Urinary bladder (tissue), 4 donors: ENCODE results near the gene FGF1. TPM values are rescaled to one million over a fixed set of nuclear protein-coding genes. Genes with fewer than 3 reads are reported as not detected.

Source experiments
- DNase-seq: peaks from one replicate; pipeline ENCODE4 v3.0.0-alpha.2; 2015; ENCODE audit errors: extremely low spot score
- H3K27ac ChIP-seq: one replicate; pipeline ENCODE4 v1.5.1; 2013; ENCODE audit warnings: low read depth, mild to moderate bottlenecking, moderate library complexity
- H3K36me3 ChIP-seq: one replicate; pipeline ENCODE4 v1.6.1; 2013; ENCODE audit warnings: mild to moderate bottlenecking, moderate library complexity; ENCODE audit not compliant: insufficient read depth
- H3K4me1 ChIP-seq: one replicate; pipeline ENCODE4 v1.6.1; 2013; ENCODE audit warnings: mild to moderate bottlenecking, moderate library complexity; ENCODE audit not compliant: insufficient read depth
- H3K4me3 ChIP-seq: one replicate; pipeline ENCODE4 v1.5.1; 2013; ENCODE audit warnings: low read depth, low read length
- WGBS: extraction: QIAGEN DNeasy Blood & Tissue Kit; methylation state at CpG from one replicate; pipeline ENCODE4 v1.1.7; 2013; 5-methylcytosine and 5-hydroxymethylcytosine counted together
- polyA plus RNA-seq: library from polyadenylated mRNA; stranded (reverse); fragments of 200-250 nt; gene quantifications from one replicate; pipeline ENCODE4 v1.2.3, GENCODE V29; 2013
- total RNA-seq: library from RNA; depleted of rRNA; stranded (reverse); fragments of >200 nt; gene quantifications from one replicate; pipeline ENCODE4 v1.2.3, GENCODE V29; 2014
- donor health status: healthy with polysubstance abuse.
- donor health status: healthy.

Gene FGF1
- total and polyA plus RNA-seq, 2 donors, result 0.58 to 5.1 TPM

- DNase-seq, result no peak
- Histone ChIP-seq H3K27ac (no peak overlapping the region), H3K4me3 (no peak overlapping the region), H3K36me3 (no peaks in the 10 kb centered on the region), H3K4me1 (no peaks in the 10 kb centered on the region)
- 91% methylated on average over 5 of the region's 5 CpGs for WGBS
These were observed 68.3 kb downstream of the FGF1 start for GRCh38 chr5:142617416-142618129.

GRCh38 chr5:142615948-142616347, 69.9 kb downstream of the FGF1 start:
- no peaks in the 10 kb centered on the region for H3K4me1 ChIP-seq
- H3K36me3 ChIP-seq, result no peaks in the 10 kb centered on the region
- H3K4me3 ChIP-seq, result no peak overlapping the region
- WGBS, result 97% methylated on average over 2 of the region's 2 CpGs
- H3K27ac ChIP-seq, result no peak overlapping the region
- DNase-seq, result no peak

GRCh38 chr5:142614054-142614453, 71.8 kb downstream of the FGF1 start:
- no peak for DNase-seq
- H3K4me3 ChIP-seq, result no peak overlapping the region
- H3K27ac ChIP-seq, result no peak overlapping the region
- H3K36me3 ChIP-seq, result no peaks in the 10 kb centered on the region
- no peaks in the 10 kb centered on the region for H3K4me1 ChIP-seq
- 92% methylated on average over 7 of the region's 7 CpGs for WGBS

DNA sequence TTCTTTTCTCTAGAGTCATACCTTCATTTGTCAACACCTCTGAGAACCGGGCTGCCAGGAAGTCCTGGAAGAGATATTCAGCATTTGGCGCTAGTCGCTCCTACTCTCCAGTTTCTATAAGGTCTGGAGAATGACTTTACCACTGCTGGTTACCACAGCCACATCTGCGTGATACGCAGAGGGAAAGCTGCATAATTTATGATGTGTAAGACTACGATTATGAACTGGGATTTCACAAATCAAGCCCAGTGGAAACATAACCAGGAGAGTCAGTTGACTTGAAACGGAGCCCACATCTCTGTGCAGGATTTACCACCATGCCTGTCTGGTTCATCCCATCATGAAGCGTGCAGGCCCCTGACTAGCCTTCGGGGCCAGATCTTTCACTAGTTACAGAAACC, 72.6 kb downstream of the FGF1 start:
- 53% methylated on average over 9 of the region's 9 CpGs for WGBS
- H3K4me1 ChIP-seq, result no peaks in the 10 kb centered on the region
- DNase-seq, result no peak
- H3K4me3 ChIP-seq, result no peak overlapping the region
- H3K27ac ChIP-seq, result no peak overlapping the region
- no peaks in the 10 kb centered on the region for H3K36me3 ChIP-seq

GRCh38 chr5:142612494-142613270, 73.2 kb downstream of the FGF1 start:
- Histone ChIP-seq H3K36me3 (no peaks in the 10 kb centered on the region), H3K27ac (no peak overlapping the region), H3K4me3 (no peak overlapping the region), H3K4me1 (no peaks in the 10 kb centered on the region)
- WGBS, result 78% methylated on average over 8 of the region's 8 CpGs
- DNase-seq, result no peak

GRCh38 chr5:142611154-142611553, 74.7 kb downstream of the FGF1 start:
- no peak overlapping the region for H3K4me3 ChIP-seq
- H3K4me1 ChIP-seq, result no peaks in the 10 kb centered on the region
- 43% methylated on average over 8 of the region's 8 CpGs for WGBS
- H3K27ac ChIP-seq, result no peak overlapping the region
- H3K36me3 ChIP-seq, result no peaks in the 10 kb centered on the region
- DNase-seq, result no peak

- DNase-seq, result no peak
- H3K36me3 ChIP-seq, result no peaks in the 10 kb centered on the region
- no peak overlapping the region for H3K4me3 ChIP-seq
- 83% methylated on average over 6 of the region's 6 CpGs for WGBS
- H3K4me1 ChIP-seq, result no peaks in the 10 kb centered on the region
- no peak overlapping the region for H3K27ac ChIP-seq
These were observed 75.5 kb downstream of the FGF1 start for GRCh38 chr5:142610176-142611001.

DNA sequence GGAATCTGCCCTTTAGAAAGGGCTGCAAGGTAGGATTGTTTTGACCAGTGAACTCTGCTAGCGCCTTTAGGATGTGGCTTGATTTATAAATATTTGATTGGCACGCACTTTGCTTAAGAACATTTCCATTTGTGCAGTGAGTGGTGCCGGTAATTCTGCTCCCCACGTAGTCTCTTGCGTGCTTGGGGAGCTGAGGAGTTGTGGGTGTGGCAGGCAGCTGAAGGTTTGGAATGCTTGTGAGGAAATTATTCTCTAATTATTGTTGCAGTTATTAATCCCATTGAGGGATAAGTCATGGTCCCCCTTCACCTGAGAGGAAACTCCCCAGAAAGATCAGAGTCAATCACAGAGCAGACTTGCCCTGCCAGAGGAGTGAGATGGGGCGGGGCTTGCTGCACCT, 76.7 kb downstream of the FGF1 start:
- no peak for DNase-seq
- H3K27ac ChIP-seq, result no peak overlapping the region
- H3K4me1 ChIP-seq, result no peaks in the 10 kb centered on the region
- H3K4me3 ChIP-seq, result no peak overlapping the region
- no peaks in the 10 kb centered on the region for H3K36me3 ChIP-seq
- WGBS, result 85% methylated on average over 6 of the region's 6 CpGs

- H3K4me1 ChIP-seq, result no peaks in the 10 kb centered on the region
- DNase-seq, result no peak
- H3K27ac ChIP-seq, result no peak overlapping the region
- H3K4me3 ChIP-seq, result no peak overlapping the region
- H3K36me3 ChIP-seq, result no peaks in the 10 kb centered on the region
- 61% methylated on average over 7 of the region's 7 CpGs for WGBS
These were observed 77.8 kb downstream of the FGF1 start for GRCh38 chr5:142608081-142608480.

DNA sequence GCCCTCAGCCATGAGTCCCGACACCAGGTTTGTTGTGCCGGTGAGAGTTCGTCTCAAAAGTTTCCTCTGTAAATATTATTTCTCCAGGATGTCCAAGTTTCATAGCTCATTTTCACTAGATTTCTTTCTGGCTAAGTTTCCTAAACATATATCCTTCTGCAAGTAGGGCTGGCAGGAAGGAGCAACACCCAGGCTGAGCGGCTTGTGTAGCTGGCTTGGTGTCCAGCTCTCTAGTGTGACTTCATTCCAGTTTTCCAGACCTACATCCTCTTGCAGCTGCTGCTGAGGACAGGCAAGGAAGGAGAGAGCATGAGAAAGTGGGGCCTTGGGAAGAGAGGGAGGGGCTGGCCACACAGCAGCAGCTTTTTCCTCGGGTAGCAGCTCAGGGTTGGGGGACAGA, 80.3 kb downstream of the FGF1 start:
- no peak overlapping the region for H3K27ac ChIP-seq
- 52% methylated on average over 5 of the region's 5 CpGs for WGBS
- no peaks in the 10 kb centered on the region for H3K4me1 ChIP-seq
- no peak overlapping the region for H3K4me3 ChIP-seq
- no peaks in the 10 kb centered on the region for H3K36me3 ChIP-seq
- DNase-seq, result no peak

DNA sequence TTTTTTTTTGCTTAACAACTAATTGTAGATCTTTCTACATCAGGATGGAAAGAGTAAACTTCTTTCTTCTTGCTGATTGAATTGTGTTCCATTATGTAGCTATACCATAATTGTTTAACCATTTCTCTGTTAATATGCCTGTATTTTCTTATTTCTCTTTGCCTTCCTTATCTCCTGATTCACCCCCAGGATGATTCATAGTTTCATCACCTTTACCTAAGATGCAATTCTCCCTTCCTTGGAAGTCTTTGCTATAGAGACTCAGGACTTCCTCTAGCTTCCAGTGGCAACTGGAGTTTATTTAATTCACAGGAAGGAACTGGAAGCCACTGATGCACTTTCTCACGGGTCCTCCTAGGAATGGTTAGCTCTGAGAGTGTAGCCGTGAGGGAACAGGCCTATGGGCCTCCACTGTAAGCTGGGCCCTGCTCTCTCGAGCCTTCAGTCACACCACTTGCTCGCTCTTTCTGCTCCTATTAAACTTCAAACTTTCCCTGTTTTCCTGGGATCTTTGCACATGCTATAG, 83.1 kb downstream of the FGF1 start:
- Histone ChIP-seq H3K27ac (no peak overlapping the region), H3K4me1 (no peaks in the 10 kb centered on the region), H3K36me3 (no peaks in the 10 kb centered on the region), H3K4me3 (no peak overlapping the region)
- no peak for DNase-seq
- WGBS, result 92% methylated on average over 4 of the region's 4 CpGs

- no peak for DNase-seq
- Histone ChIP-seq H3K36me3 (no peaks in the 10 kb centered on the region), H3K4me1 (no peaks in the 10 kb centered on the region), H3K27ac (no peak overlapping the region), H3K4me3 (no peak overlapping the region)
- 96% methylated on average over 3 of the region's 3 CpGs for WGBS
These were observed 84.5 kb downstream of the FGF1 start for GRCh38 chr5:142601432-142601831.

GRCh38 chr5:142600611-142601358, 85.1 kb downstream of the FGF1 start:
- Histone ChIP-seq H3K4me1 (no peaks in the 10 kb centered on the region), H3K4me3 (no peak overlapping the region), H3K27ac (no peak overlapping the region), H3K36me3 (no peaks in the 10 kb centered on the region)
- 21% methylated on average over 20 of the region's 20 CpGs for WGBS
- DNase-seq, result no peak
